Keratinocyte (primary cell): ENCODE measurements around the gene HK1. TPM values are rescaled to one million over a fixed set of nuclear protein-coding genes. Genes with fewer than 3 reads are reported as not detected.
A peak's percentile ranks its signal among the peaks of the same experiment; 100 is the strongest.

ENCODE experiments used
- DNase-seq: peaks from one replicate; pipeline ENCODE4 v3.0.0-alpha.2; 2011; ENCODE audit warnings: low read depth, missing footprints, low spot score
- FAIRE-seq: peaks from 2 replicates; lab custom pipeline; 2011; peaks lifted over from hg19 to GRCh38; lab: Jason Lieb, UNC
- H2AFZ ChIP-seq: 2 replicates; pipeline ENCODE4 v1.6.0; 2012; ENCODE audit warnings: low read length, control low read depth, inconsistent platforms; ENCODE audit not compliant: control insufficient read depth
- H3K27ac ChIP-seq: 2 replicates; pipeline ENCODE4 v1.5.1; 2011; ENCODE audit warnings: low read length; ENCODE audit not compliant: control insufficient read depth, insufficient read depth
- H3K27me3 ChIP-seq: 3 replicates; pipeline ENCODE4 v1.6.0; 2011; ENCODE audit warnings: low read length; ENCODE audit not compliant: control insufficient read depth, insufficient read depth; ENCODE audit errors: extremely low read depth
- H3K36me3 ChIP-seq, 2 experiments: 2 replicates in 1 of 2; 3 replicates in 1 of 2; pipeline ENCODE4 v1.5.1; 2011; ENCODE audit warnings: low read length in 2 of 2, mild to moderate bottlenecking in 1 of 2; ENCODE audit not compliant: control insufficient read depth in 2 of 2, insufficient read depth in 2 of 2; ENCODE audit errors: extremely low read depth in 1 of 2
- H3K4me1 ChIP-seq: 3 replicates; pipeline ENCODE4 v1.5.1; 2011; ENCODE audit warnings: low read length; ENCODE audit not compliant: control insufficient read depth, insufficient read depth; ENCODE audit errors: extremely low read depth
- H3K4me2 ChIP-seq: 3 replicates; pipeline ENCODE4 v1.6.0; 2011; ENCODE audit warnings: low read depth, low read length; ENCODE audit not compliant: control insufficient read depth, insufficient read depth; ENCODE audit errors: extremely low read depth
- H3K4me3 ChIP-seq, 3 experiments: fragments of 200-600 bp in 1 of 3; sonication (generic) in 1 of 3; 2 replicates in 2 of 3; 3 replicates in 1 of 3; pipeline ENCODE4 v1.5.1; 2011 to 2016; ENCODE audit warnings: low read length in 3 of 3, mild to moderate bottlenecking in 3 of 3, control low read depth in 2 of 3, inconsistent platforms in 1 of 3, low read depth in 1 of 3, mixed read lengths in 1 of 3, mixed run types in 1 of 3, moderate library complexity in 1 of 3; ENCODE audit not compliant: control insufficient read depth in 2 of 3, insufficient read depth in 2 of 3; ENCODE audit errors: extremely low read depth in 1 of 3
- H3K79me2 ChIP-seq: 2 replicates; pipeline ENCODE4 v1.6.0; 2012; ENCODE audit warnings: low read length; ENCODE audit not compliant: control insufficient read depth, insufficient read depth
- H3K9ac ChIP-seq: 3 replicates; pipeline ENCODE4 v1.6.0; 2011; ENCODE audit warnings: low read length; ENCODE audit not compliant: control insufficient read depth, insufficient read depth; ENCODE audit errors: extremely low read depth
- H3K9me1 ChIP-seq: 3 replicates; pipeline ENCODE4 v1.6.0; 2011; ENCODE audit warnings: low read length; ENCODE audit not compliant: control insufficient read depth, insufficient read depth; ENCODE audit errors: extremely low read depth
- H3K9me3 ChIP-seq: 2 replicates; pipeline ENCODE4 v1.5.1; 2012; ENCODE audit warnings: low read depth, low read length; ENCODE audit not compliant: control insufficient read depth
- H4K20me1 ChIP-seq: 3 replicates; pipeline ENCODE4 v1.6.0; 2011; ENCODE audit warnings: low read length; ENCODE audit not compliant: control insufficient read depth, insufficient read depth; ENCODE audit errors: extremely low read depth
- CTCF ChIP-seq, 3 experiments: IDR thresholded peaks in 1 of 3; conservative IDR thresholded peaks in 1 of 3; optimal IDR thresholded peaks in 1 of 3; 2 replicates in 2 of 3; 3 replicates in 1 of 3; pipeline versions ENCODE3 to v1.5.1; 2011; ENCODE audit warnings: low read length in 3 of 3, mild to moderate bottlenecking in 3 of 3, moderate library complexity in 2 of 3, control low read depth in 1 of 3, inconsistent platforms in 1 of 3; ENCODE audit not compliant: insufficient read depth in 2 of 3; ENCODE audit errors: extremely low read depth in 1 of 3
- EZH2 ChIP-seq: IDR thresholded peaks from one replicate; pipeline ENCODE4 v1.6.1; 2012; ENCODE audit warnings: inconsistent platforms, mild to moderate bottlenecking, low read length, moderate library complexity
- dilution Hi-C: fragments of 300-500 bp; cut with MboI; formaldehyde crosslinking; loops from one replicate; pipeline ENCODE4 v1.7.0; 2020; ENCODE audit warnings: low sequenced_read_pairs; ENCODE audit not compliant: extremely low pct_ligation_motif_present
- polyA plus RNA-seq, 5 experiments: library from polyadenylated mRNA; depleted of rRNA in 3 of 5; stranded (reverse) in 3 of 5; stranded (forward) in 1 of 5; unstranded in 1 of 5; fragments of >200 nt; gene quantifications; 1 replicate in 1 of 5; 2 replicates in 3 of 5; 3 replicates in 1 of 5; pipeline versions ENCODE4 v1.2.1 to v1.2.3, GENCODE V29; 2011 to 2012; ENCODE audit warnings: missing spikeins in 2 of 5, low read depth in 1 of 5, low replicate concordance in 1 of 5

HK1 gene
- polyA plus RNA-seq, 1 donor (not counting 4 experiments of a cell fraction or from before 2014, with no cell fraction given) = 106 TPM

GRCh38 chr10:69352569-69353264, 74.4 kb downstream of the HK1 start:
- Histone ChIP-seq H3K27ac (peak overlapping the region; percentile 24), H3K9me1 (no peaks in the 10 kb centered on the region), H3K9ac (no peak overlapping the region), H4K20me1 (no peaks in the 10 kb centered on the region), H3K4me3 (no peak overlapping the region), H2AFZ (no peak overlapping the region), H3K27me3 (no peaks in the 10 kb centered on the region), H3K9me3 (no peaks in the 10 kb centered on the region), H3K4me2 (peak overlapping the region; percentile 29), H3K36me3 (peaks cover 2 to 7% of the 10 kb centered on the region in 2 experiments), H3K79me2 (peaks cover 58% of the 10 kb centered on the region), H3K4me1 (peaks cover 41% of the 10 kb centered on the region)
- TF ChIP-seq CTCF (optimal IDR thresholded peaks at IDR 0.05 in 1 of 3, IDR thresholded peaks at IDR 0.05 in 1 of 3, conservative IDR thresholded peaks at IDR 0.05 in 1 of 3; ENCODE audit: extremely low read depth in 1 of 3, insufficient read depth in 2 of 3, low read length in 3 of 3) (no peak), EZH2 (no peak)
- DNase-seq (no peak), FAIRE-seq (no peak)
- dilution Hi-C loops = no loop called here

- no peak overlapping the region for H3K27ac ChIP-seq
Observed at GRCh38 chr10:69353977-69354635, 75.8 kb downstream of the HK1 start.

More at GRCh38 chr10:69353977-69354635, 75.8 kb downstream of the HK1 start:
- FAIRE-seq (no peak), DNase-seq (no peak)
- no peak overlapping the region for H3K4me2 ChIP-seq
- H3K4me3 ChIP-seq = no peak overlapping the region
- no peak for TF ChIP-seq EZH2
- no peak for TF ChIP-seq CTCF (optimal IDR thresholded peaks at IDR 0.05 in 1 of 3, IDR thresholded peaks at IDR 0.05 in 1 of 3, conservative IDR thresholded peaks at IDR 0.05 in 1 of 3; ENCODE audit: extremely low read depth in 1 of 3, insufficient read depth in 2 of 3, low read length in 3 of 3)
- peaks cover 2 to 12% of the 10 kb centered on the region in 2 experiments for H3K36me3 ChIP-seq
- peaks cover 41% of the 10 kb centered on the region for H3K4me1 ChIP-seq
- H3K9me3 ChIP-seq = no peaks in the 10 kb centered on the region
- H3K9me1 ChIP-seq = no peaks in the 10 kb centered on the region
- H2AFZ ChIP-seq = no peak overlapping the region
- dilution Hi-C loops = no loop called here
- no peaks in the 10 kb centered on the region for H3K27me3 ChIP-seq
- H3K79me2 ChIP-seq = peaks cover 60% of the 10 kb centered on the region
- H4K20me1 ChIP-seq = no peaks in the 10 kb centered on the region
- no peak overlapping the region for H3K9ac ChIP-seq
